NT2/D1 (cell line): Measurements from ENCODE around the gene DSTYK.

ENCODE experiments used
- SUZ12 ChIP-seq: IDR thresholded peaks from 2 replicates; pipeline ENCODE4 v1.6.1; 2011; ENCODE audit not compliant: insufficient read length, insufficient read depth; ENCODE audit errors: extremely low read depth
- ZNF274 ChIP-seq: IDR thresholded peaks from 2 replicates; pipeline ENCODE4 v1.6.1; 2011; ENCODE audit warnings: mild to moderate bottlenecking, low read depth, low read length

DNA sequence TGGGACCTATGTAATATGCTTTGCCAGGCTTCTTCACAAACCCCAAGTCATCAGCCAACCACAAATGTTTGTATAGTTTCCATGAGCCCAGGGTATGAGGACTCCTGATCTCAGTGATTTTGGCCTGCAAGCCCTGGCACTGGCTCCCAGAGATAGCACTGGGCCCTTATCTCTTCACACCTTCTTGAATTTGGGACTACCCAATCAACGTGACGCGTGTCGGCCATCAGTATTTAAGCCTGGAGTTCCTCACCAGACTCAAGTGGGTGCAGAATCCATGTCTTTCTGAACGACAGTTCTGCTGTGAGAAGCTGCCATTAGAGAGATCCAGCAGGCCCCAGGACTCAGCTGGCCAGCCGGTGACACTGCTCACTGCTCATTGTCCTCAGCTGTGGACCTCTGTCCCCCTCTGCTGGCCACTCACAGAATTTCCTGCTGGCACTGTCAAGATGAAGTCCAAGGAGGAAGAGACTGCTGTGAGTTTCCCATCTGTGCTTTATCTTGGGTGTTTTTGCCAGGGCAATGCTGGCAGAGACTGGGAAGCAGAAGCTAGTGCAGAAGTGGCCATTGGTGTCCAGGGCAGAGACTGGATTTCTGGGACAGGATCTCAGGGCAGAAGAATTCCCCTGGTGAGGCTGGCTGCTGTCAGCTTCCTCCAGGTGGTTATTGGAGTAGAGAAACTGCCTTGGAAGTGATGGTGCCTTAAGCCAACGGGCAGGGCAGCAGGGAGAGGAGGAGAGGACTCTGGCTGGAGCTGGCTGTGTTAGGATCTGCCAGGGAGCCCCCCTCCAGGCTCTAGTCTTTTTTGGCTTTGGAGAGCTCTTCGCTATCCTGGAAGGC lies 44.7 kb upstream of the DSTYK start:
- TF ChIP-seq ZNF274, result no peak
- no peak for TF ChIP-seq SUZ12
